Duodenal mucosa (tissue), 2 donors: Measurements from ENCODE around the gene CSPG4.
"Not testable (repeated sequence)": the region's sequence is repeated elsewhere in the genome, so short reads cannot be mapped to it uniquely, and the experiment has no call there.

ENCODE experiments used
- H3K27ac ChIP-seq: one replicate; pipeline ENCODE4 v1.7.0; 2013; ENCODE audit warnings: low read depth, low read length
- H3K27me3 ChIP-seq, 2 donors: one replicate each; pipeline ENCODE4 v1.7.0; 2013; ENCODE audit warnings: low read length in 2 of 2, control low read depth in 1 of 2; ENCODE audit not compliant: insufficient read depth in 2 of 2, control insufficient read depth in 1 of 2
- H3K36me3 ChIP-seq, 2 donors: one replicate each; pipeline ENCODE4 v1.7.0; 2013; ENCODE audit warnings: low read length in 2 of 2, control low read depth in 1 of 2; ENCODE audit not compliant: insufficient read depth in 2 of 2, control insufficient read depth in 1 of 2
- H3K4me1 ChIP-seq, 2 donors: one replicate each; pipeline ENCODE4 v1.7.0; 2013; ENCODE audit warnings: low read length in 2 of 2, control low read depth in 1 of 2; ENCODE audit not compliant: insufficient read depth in 2 of 2, control insufficient read depth in 1 of 2
- H3K4me3 ChIP-seq, 2 donors: one replicate each; pipeline ENCODE4 v1.7.0; 2013; ENCODE audit warnings: low read length in 2 of 2, low read depth in 1 of 2
- H3K9ac ChIP-seq, 2 donors: one replicate each; pipeline ENCODE4 v1.7.0; 2013; ENCODE audit warnings: low read length in 2 of 2, low read depth in 1 of 2
- H3K9me3 ChIP-seq, 2 donors: one replicate each; pipeline ENCODE4 v1.7.0; 2013; ENCODE audit warnings: low read length in 2 of 2, control low read depth in 1 of 2; ENCODE audit not compliant: control insufficient read depth in 1 of 2

The CSPG4 gene

DNA sequence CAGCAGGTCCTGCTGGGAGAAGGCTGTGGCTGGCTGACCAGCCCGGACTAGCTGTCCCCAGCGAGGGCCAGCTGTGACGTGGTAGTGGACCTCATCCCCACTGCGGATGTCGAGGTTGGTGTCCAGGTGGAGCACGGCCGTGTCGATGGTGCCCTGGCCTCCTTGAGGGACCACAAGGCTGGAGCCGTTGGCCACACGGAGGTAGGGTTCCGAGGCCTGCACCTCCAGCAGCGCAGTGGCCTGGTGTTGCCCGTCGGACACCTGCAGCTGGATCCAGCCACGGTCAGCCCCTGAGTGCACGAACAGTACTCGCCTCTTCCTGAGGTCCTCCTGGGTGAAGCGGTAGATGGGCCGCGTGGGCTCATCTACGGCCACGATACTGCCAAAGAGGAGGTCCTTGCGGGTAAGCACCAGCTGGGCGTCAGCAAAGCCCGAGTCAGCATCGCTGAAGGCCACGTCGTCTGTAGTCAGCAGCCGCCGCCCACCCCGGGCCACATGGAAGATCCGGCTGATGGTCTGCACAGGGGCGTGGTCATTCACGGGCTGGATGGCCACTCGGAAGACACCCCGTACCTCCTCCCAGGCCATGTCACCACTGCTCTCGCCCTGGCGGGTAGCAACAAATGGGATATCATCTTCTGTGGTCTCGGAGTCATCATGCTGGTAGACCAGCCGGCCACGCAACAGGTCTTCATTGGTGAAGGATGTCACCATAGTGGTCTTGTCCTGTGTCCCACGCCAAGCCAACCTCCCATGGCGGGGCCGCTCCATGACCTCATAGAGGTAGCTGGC lies 25.0 kb downstream of the CSPG4 start:
- no peak overlapping the region for H3K9ac ChIP-seq
- no peaks in the 10 kb centered on the region for H3K27me3 ChIP-seq
- H3K4me1 ChIP-seq: no peaks in the 10 kb centered on the region

DNA sequence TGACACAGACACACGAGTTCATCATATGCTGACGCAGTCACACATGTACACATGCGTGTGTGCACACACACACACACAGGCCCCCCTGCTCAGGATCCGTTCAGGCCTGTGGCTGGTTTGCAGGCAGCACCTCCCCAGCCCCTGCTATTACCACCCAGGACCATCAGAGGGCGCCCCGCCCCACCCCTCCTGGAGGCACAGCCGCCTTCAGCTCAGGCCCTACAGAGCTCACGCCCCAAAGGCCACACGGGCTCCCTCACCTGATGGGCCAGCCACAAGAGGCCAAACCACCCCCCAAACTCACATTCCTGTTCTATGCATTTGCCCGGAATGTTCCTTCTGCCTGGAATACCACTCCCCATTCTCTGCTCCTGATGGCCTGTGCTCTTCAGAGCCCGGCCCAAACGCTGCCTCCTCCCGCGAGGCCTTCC lies 26.4 kb downstream of the CSPG4 start:
- not testable (repeated sequence) for H3K4me1 ChIP-seq, H3K9ac ChIP-seq, H3K27me3 ChIP-seq, H3K27ac ChIP-seq, H3K9me3 ChIP-seq, H3K4me3 ChIP-seq, H3K36me3 ChIP-seq

More for the DNA sequence above, 25.0 kb downstream of the CSPG4 start:
- Histone ChIP-seq H3K4me3 (no peak overlapping the region), H3K9me3 (no peaks in the 10 kb centered on the region), H3K27ac (no peak overlapping the region), H3K36me3 (no peaks in the 10 kb centered on the region)

DNA sequence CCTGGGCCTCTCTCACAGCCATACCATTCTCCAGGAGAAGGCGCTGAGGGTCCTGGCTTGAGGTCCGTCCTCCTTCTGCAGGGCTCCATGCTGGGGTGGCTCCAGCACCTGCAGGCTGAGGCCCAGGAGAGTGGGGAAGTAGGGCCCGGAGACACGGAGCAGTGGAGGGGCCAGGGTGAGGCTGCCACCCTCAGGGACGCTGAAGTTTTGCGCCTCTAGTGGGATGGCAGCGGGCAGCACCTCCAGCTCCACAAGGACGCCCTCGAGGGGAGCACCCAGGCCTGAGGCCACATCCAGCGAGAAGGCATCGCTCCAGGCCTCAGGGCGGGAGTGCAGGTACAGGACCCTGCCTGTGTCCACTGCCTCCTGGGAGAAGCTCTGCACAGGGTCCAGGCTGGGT lies 27.5 kb downstream of the CSPG4 start:
- Histone ChIP-seq H3K36me3 (no peaks in the 10 kb centered on the region), H3K27me3 (no peaks in the 10 kb centered on the region), H3K27ac (no peak overlapping the region), H3K9me3 (no peaks in the 10 kb centered on the region), H3K9ac (no peak overlapping the region), H3K4me1 (no peaks in the 10 kb centered on the region), H3K4me3 (no peak overlapping the region)

DNA sequence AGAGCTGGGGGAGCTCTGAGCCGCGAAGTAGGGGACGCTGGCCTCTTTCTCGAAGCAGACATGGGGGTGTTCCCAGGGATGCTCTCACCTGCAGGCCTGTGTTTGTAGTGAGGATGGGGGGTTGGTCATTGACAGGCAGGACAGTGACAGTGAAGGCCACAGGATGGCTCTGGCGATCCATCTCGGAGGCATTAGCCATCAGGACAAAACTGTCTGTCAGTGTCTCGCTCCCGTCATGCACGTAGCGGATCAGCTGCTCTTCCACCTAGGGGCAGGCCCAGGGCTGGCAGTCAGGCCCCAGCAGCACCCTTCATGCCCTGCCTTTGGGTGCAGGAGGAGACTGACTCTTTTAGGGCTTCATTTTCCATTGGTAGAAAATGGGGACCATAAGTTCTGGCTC lies 28.0 kb downstream of the CSPG4 start:
- Histone ChIP-seq H3K36me3 (no peaks in the 10 kb centered on the region), H3K27ac (no peak overlapping the region), H3K27me3 (no peaks in the 10 kb centered on the region), H3K4me3 (no peak overlapping the region), H3K4me1 (no peaks in the 10 kb centered on the region), H3K9me3 (no peaks in the 10 kb centered on the region), H3K9ac (no peak overlapping the region)

DNA sequence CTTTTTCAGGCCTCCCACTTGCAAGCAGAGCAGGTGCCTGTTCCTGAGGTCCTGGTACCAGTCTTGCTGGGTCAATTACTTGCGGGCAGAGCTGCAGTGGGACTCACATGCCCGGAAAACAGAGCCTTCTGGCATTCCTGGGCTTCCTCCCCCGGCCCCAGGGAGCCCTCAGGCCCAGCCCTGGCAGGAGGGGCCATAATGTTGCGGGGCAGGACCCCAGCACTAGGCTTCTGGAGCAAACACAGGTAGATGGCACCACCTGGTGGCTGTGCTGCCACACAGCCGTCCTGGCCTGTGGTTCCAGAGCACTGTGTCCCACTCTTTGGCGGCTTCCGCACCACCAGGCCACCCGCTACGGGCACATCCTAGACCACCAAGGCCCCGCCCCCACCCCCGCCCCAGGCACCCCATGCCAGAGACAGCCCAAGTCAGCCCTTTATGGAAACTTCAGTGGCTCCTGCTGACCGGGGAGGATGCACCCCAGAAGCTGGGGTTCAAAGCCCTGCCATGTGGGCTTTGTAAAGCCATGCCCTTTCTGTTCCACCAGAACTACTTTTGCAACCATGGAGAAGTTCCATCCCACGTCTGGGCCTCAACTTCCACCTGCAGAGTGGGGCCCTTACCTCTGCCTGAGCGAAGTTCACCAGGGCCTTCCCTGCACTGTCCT lies 28.9 kb downstream of the CSPG4 start:
- not testable (repeated sequence) for H3K4me1 ChIP-seq, H3K27ac ChIP-seq, H3K9me3 ChIP-seq, H3K9ac ChIP-seq, H3K27me3 ChIP-seq, H3K36me3 ChIP-seq, H3K4me3 ChIP-seq

DNA sequence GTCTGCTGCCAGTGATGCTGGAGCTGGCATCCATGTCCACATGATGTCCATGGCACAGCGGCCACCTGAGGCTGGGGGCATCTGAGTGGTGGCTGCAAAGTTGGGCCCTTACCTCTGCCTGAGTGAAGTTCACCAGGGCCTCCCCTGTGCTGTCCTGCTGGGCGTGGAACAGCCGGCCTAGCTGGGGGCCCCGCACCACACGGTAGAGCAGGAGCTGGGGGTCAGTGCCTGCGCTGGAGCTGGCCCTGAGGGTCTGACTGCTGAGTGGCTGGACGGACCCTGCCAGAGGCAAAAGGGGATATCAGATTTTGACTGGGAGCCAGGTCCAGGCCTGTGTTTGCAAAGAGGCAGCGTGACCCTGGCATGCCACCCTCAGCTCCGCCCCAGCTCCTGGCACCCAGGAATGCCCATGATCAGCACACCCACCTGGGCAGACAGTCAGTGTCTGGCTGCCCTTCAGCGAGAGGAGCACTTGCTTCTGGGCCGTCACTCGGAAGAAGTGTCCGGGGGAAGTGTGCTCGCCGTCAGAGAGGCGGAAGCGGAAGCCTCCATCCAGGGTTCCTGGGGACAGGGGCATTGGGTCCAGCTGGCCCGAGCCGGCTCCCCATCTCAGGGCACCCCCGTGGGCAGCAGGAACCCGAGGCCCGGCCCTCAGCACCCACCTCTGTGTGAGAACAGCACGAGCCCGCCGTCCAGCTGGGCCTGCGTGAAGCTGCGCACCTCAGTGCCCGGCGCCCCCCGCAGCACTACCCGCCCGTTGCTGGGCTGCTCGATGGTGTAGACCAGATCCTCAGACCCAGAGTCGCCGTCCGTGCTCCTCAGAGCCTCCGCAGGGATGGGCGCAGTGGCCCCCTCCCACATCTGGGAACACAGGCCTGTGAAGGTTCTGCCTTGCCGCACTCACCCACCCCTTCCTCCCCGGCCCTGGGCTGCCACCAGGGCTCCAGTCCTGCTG lies 30.2 kb downstream of the CSPG4 start:
- H3K9me3 ChIP-seq: no peaks in the 10 kb centered on the region
- no peak overlapping the region for H3K27ac ChIP-seq
- no peak overlapping the region for H3K9ac ChIP-seq
- H3K36me3 ChIP-seq: no peaks in the 10 kb centered on the region
- no peaks in the 10 kb centered on the region for H3K27me3 ChIP-seq
- H3K4me1 ChIP-seq: peaks cover 0 to 6% of the 10 kb centered on the region in 2 donors
- no peak overlapping the region for H3K4me3 ChIP-seq

DNA sequence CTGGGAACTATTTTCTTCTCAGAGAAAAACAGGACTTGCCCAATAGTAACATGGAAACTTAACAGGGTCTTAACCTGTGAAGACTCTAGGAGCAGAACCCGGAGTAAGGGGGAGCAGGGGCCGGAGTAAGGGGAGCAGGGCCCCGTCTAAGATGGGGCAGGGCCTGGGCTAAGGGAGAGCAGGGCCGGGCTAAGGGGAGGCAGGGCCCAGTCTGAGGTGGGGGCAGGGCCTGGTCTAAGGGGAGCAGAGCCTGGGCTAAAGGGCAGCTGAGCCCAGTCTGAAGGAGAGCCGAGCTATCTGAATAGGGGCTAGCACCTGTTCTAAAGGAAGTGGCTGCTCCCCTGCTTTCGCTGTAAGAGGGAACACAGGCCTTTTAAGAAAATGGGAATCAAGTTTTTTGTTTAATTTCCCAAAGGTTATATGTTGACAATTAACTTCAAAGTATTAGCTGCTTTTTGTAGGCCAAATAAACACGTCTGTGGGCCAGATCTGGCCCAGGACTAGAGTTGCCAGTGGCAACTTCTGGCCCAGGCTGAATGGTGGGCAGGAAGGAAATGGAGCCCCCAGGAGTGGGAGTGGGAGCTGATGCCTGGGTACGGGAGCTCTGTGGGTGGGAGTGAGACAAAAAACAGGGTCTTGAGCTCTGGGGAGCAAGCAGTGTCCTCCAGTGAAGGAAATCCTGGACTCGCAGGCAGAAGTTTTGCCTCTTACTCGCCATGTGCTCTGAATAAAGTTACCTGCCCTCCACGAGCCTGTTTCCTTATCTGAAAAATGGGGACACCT lies 32.5 kb downstream of the CSPG4 start:
- no peak overlapping the region for H3K9ac ChIP-seq
- no peaks in the 10 kb centered on the region for H3K9me3 ChIP-seq
- H3K4me1 ChIP-seq: peaks cover 0 to 10% of the 10 kb centered on the region in 2 donors
- H3K27ac ChIP-seq: no peak overlapping the region
- no peak overlapping the region for H3K4me3 ChIP-seq
- H3K36me3 ChIP-seq: no peaks in the 10 kb centered on the region
- no peaks in the 10 kb centered on the region for H3K27me3 ChIP-seq

DNA sequence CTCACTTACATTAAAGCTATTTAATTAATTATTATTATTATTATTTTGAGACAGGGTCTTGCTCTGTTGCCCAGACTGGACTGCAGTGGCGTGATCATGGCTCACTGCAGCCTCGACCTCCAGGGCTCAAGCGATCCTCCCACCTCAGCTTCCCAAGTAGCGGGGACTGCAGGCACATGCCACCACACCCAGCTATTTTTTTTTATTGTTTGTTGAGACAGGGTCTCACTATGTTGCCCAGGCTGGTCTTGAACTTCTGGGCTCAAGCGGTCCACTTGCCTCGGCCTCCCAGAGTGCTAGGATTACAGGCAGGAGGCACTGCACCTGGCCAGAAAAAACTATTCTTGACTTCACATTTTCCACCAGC lies 34.3 kb downstream of the CSPG4 start:
- H3K9ac ChIP-seq, H3K27ac ChIP-seq, H3K27me3 ChIP-seq, H3K4me1 ChIP-seq, H3K36me3 ChIP-seq, H3K4me3 ChIP-seq, H3K9me3 ChIP-seq: not testable (repeated sequence)

DNA sequence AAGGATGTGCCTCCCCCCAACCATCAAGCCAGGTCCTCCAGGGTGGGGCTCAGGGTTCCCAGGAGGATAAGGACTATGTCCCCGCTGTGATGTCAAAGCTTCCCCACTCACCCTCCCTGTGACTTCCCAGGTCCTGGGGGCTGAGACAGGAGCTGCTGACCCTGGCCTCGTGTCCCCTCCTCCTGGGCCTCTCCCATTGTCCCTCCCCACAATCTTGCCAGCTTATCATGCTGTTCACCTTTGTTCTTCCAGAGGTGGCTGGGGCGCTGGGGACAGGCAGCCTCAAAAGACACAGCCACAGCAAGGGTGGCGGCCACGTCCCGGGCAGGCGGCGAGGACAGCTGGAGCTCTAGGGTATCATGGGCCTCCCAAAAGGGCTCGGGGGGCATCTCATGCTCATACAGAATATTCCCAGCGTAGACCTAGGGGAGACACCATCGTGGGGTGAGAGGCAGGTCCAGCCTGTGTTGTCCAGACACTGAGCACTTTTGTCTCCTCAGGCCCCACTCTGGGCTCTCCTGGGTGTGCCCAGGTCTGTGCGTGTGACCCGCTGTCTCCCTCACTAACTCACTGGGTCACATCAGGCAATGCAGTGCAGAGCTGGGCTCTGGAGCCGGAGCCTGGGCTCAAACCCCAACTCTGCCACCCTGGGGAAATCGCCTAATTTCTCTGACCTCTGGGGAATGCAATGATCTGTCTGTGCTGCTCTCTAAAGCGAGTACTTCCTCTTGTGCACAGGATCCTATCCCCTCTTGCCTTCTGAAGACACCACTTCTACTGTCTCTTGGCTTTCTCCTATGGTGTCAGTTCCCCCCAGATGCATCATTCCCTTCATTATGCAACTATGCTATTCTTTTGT lies 35.0 kb downstream of the CSPG4 start:
- no peak overlapping the region for H3K9ac ChIP-seq
- H3K4me1 ChIP-seq: peaks cover 5 to 16% of the 10 kb centered on the region in 2 donors
- no peaks in the 10 kb centered on the region for H3K27me3 ChIP-seq
- no peaks in the 10 kb centered on the region for H3K36me3 ChIP-seq
- H3K9me3 ChIP-seq: no peaks in the 10 kb centered on the region
- no peak overlapping the region for H3K27ac ChIP-seq
- no peak overlapping the region for H3K4me3 ChIP-seq
